HG03342 (cell line): ENCODE measurements around the gene PSD4.

Experiments
- ATAC-seq: cut with Tn5 transposase; IDR thresholded peaks from one replicate; pipeline ENCODE4 v1.9.1; 2021; ENCODE audit warnings: mild to moderate bottlenecking, moderate library complexity; ENCODE audit not compliant: unreplicated experiment

The PSD4 gene

GRCh38 chr2:113141451-113141850, 32.3 kb upstream of the PSD4 start:
- ATAC-seq: no peak

GRCh38 chr2:113142290-113142689, 31.5 kb upstream of the PSD4 start:
- no peak for ATAC-seq

- no peak for ATAC-seq
Measured at GRCh38 chr2:113144259-113144658, 29.5 kb upstream of the PSD4 start.

- no peak for ATAC-seq
Measured at GRCh38 chr2:113148606-113149552, 24.9 kb upstream of the PSD4 start.

GRCh38 chr2:113149553-113150257, 24.1 kb upstream of the PSD4 start:
- no peak for ATAC-seq

- no peak for ATAC-seq
Measured at GRCh38 chr2:113150258-113150601, 23.5 kb upstream of the PSD4 start.

- ATAC-seq: no peak
Measured at GRCh38 chr2:113155331-113155730, 18.4 kb upstream of the PSD4 start.

- no peak for ATAC-seq
Measured at GRCh38 chr2:113156278-113157117, 17.3 kb upstream of the PSD4 start.

- no peak for ATAC-seq
Measured at GRCh38 chr2:113157118-113157896, 16.5 kb upstream of the PSD4 start.

- no peak for ATAC-seq
Measured at GRCh38 chr2:113157897-113158753, 15.6 kb upstream of the PSD4 start.

GRCh38 chr2:113158884-113159553, 14.8 kb upstream of the PSD4 start:
- ATAC-seq: no peak

GRCh38 chr2:113160248-113160647, 13.5 kb upstream of the PSD4 start:
- no peak for ATAC-seq

- no peak for ATAC-seq
Measured at GRCh38 chr2:113160962-113161361, 12.8 kb upstream of the PSD4 start.

GRCh38 chr2:113162173-113162572, 11.6 kb upstream of the PSD4 start:
- ATAC-seq: no peak

- no peak for ATAC-seq
Measured at GRCh38 chr2:113162869-113163268, 10.9 kb upstream of the PSD4 start.

GRCh38 chr2:113164215-113164929, 9.4 kb upstream of the PSD4 start:
- ATAC-seq: no peak

- ATAC-seq: no peak
Measured at GRCh38 chr2:113164930-113165585, 8.7 kb upstream of the PSD4 start.

- ATAC-seq: no peak
Measured at GRCh38 chr2:113166187-113166645, 7.6 kb upstream of the PSD4 start.
